Embryonic facial prominence (tissue), 1 donor: Measurements from ENCODE around the gene NAT14.
"Not testable (repeated sequence)": the region's sequence is repeated elsewhere in the genome, so short reads cannot be mapped to it uniquely, and the experiment has no call there.

Experiments used
- DNase-seq: peaks from one replicate; pipeline ENCODE4 v3.0.0-alpha.2; 2016; ENCODE audit errors: extremely low spot score

Gene NAT14

GRCh38 chr19:55486971-55487923 lies 2.3 kb downstream of the NAT14 start:
- DNase-seq = no peak

- no peak for DNase-seq
These were observed 3.1 kb downstream of the NAT14 start, which contains the start of gene SSC5D for GRCh38 chr19:55487924-55488687. SSC5D (plus strand) TSS chr19:55488436; CDS start chr19:55488590, 154 bp downstream.

GRCh38 chr19:55488986-55489710 lies 4.2 kb downstream of the NAT14 start:
- DNase-seq = no peak

- DNase-seq = no peak
These were observed 4.9 kb downstream of the NAT14 start for GRCh38 chr19:55489711-55490477.

- DNase-seq = no peak
These were observed 5.8 kb downstream of the NAT14 start for GRCh38 chr19:55490478-55491432.

GRCh38 chr19:55491546-55492360 lies 6.8 kb downstream of the NAT14 start:
- no peak for DNase-seq

GRCh38 chr19:55492362-55492944 lies 7.5 kb downstream of the NAT14 start:
- no peak for DNase-seq

- no peak for DNase-seq
These were observed 8.2 kb downstream of the NAT14 start for GRCh38 chr19:55493052-55493644.

- DNase-seq = no peak
These were observed 8.7 kb downstream of the NAT14 start for GRCh38 chr19:55493645-55494171.

GRCh38 chr19:55494172-55494761 lies 9.3 kb downstream of the NAT14 start:
- DNase-seq = no peak

GRCh38 chr19:55495646-55496349 lies 10.8 kb downstream of the NAT14 start:
- no peak for DNase-seq

GRCh38 chr19:55496820-55497219 lies 11.8 kb downstream of the NAT14 start:
- DNase-seq = not testable (repeated sequence)

GRCh38 chr19:55497763-55498162 lies 12.8 kb downstream of the NAT14 start:
- no peak for DNase-seq

- no peak for DNase-seq
These were observed 13.4 kb downstream of the NAT14 start for GRCh38 chr19:55498246-55498840.

- no peak for DNase-seq
These were observed 15.5 kb downstream of the NAT14 start for GRCh38 chr19:55500368-55500952.
